HG03342 (cell line): ENCODE data around the gene NEURL4.
"Not testable (repeated sequence)": the region's sequence is repeated elsewhere in the genome, so short reads cannot be mapped to it uniquely, and the experiment has no call there.

Experiments
- ATAC-seq: cut with Tn5 transposase; IDR thresholded peaks from one replicate; pipeline ENCODE4 v1.9.1; 2021; ENCODE audit warnings: mild to moderate bottlenecking, moderate library complexity; ENCODE audit not compliant: unreplicated experiment

The NEURL4 gene

DNA sequence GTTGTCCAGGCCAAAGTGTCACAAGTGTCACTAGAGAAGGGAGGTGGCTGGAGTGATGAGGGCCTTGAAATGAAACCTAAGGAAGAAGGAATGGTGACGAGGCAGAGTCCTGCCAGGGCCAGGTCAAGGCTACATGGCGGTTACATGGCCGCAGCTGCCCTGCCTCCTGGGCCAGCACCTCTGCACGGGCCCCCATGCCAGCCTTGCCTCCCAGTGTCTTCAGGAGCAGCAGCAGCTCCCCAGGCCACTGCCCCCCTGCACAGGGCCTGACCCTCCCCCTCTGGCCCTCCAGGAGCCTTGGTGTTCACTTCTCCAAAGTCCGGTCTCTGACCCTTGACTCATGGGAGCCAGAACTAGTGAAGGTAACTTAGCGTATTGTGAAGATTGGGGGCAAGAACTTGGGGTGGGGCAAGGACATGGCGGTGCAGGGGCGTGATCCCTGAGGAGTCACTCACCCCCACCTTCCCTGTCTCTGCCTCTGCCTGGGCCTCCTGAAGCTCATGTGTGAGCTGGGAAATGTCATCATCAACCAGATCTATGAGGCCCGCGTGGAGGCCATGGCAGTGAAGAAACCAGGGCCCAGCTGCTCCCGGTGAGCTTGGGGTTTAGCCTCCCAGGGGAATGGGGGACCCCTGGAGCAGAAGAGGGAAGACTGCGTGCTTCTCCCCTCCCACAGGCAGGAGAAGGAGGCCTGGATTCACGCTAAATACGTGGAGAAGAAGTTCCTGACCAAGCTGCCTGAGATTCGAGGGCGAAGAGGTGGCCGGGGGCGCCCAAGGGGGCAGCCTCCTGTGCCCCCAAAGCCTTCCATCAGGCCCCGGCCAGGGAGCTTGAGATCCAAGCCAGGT lies 18.7 kb upstream of the NEURL4 start:
- no peak for ATAC-seq

DNA sequence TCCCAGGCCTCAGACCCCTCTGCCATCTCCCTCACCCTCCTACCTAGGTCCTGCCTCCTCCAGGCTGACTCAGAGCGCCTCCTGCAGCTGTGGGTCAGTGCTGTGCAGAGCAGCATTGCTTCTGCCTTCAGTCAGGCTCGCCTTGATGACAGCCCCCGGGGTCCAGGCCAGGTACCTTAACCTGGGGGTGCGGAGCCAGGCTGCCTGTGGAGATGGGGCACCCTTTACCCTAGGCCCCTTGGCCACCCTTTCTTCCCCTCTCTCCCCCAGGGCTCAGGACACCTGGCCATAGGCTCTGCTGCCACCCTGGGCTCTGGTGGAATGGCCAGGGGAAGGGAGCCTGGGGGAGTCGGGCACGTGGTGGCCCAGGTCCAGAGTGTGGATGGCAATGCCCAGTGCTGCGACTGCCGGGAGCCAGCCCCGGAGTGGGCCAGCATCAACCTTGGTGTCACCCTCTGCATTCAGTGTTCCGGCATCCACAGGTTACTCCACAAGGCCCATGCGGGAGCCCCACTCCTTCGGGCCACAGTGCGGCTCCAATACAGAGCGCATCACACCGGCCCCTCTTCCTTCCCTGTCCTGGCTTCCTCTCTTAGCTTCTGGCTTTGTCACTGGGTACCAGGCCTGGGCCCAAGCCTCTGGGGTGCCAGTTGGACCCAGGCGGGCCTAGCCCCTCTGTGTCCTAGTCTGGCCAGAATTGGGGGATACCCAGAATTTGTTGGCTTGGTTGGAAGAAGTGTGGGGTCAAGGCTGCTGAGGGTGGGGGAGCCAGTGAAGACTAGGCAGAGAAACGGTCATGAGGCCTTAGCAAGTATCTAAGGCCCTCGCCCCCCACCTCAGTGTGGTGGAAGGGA lies 17.9 kb upstream of the NEURL4 start:
- no peak for ATAC-seq

DNA sequence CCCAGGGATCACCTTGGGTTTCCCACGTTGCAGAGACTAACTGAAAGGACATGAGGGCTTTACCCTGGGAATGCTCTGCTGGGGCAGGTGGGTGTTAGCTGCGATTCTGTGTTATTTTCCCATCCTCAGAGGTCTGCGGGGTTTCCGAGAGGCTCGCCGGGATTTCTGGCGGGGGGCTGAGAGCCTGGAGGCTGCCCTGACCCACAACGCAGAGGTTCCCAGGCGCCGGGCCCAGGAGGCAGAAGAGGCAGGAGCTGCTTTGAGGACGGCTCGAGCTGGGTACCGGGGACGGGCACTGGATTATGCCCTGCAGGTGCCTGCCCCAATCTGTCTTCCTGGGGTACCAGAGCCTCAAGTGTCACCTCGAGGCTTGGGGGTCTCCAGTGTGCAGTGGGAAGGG lies 14.1 kb upstream of the NEURL4 start:
- ATAC-seq = no peak

DNA sequence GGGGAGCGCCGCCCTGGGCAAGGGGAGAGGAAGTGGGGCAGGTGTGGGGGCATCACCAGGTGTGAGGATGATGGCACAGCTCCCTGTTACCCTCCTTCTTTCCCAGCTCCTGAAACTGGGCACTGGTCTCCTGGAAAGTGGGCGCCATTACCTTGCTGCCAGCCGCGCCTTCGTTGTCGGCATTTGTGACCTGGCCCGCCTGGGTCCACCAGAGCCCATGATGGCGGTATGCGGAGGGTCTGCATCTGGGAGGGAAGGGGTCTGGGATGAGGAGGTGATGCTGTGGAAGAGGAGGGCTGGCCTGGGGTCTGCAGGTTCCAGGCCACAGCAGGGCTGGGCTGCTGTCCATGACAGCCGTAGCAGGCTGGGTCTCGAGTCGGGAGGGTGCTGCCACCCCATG lies 12.7 kb upstream of the NEURL4 start:
- ATAC-seq = no peak

DNA sequence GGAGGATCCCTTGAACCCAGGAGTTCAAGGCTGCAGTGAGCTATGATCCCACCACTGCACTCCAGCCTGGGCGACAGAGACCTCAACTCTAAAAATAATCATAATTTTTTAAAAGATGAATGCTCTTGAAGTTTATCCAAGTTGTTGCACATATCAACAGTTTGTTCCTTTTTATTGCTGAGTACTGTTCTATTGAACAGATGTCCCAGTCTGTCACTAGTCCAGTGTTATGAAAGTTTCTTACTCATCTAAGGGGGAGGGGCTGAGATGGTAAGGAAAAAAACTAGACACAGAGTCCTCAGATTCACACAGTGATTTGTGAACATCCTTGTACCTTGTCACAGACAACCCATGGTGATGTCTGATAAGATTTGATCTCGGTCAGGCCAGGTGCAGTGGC lies 11.0 kb upstream of the NEURL4 start:
- ATAC-seq = no peak

DNA sequence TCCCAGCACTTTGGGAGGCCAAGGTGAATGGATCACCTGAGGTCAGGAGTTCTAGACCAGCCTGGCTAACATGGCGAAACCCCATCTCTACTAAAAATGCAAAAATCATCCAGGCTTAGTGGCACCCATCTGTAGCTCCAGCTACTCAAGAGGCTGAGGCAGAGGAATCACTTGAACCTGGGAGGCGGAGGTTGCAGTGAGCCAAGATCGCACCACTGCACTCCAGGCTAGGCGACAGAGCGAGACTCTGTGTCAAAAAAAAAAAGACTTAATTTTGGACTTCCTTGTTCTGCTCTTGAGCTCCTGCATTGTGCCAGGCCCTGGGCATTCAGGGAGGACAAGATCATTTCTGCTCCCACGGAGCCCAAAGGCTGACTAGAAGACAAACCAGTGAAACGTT lies 8.5 kb upstream of the NEURL4 start:
- ATAC-seq = not testable (repeated sequence)

DNA sequence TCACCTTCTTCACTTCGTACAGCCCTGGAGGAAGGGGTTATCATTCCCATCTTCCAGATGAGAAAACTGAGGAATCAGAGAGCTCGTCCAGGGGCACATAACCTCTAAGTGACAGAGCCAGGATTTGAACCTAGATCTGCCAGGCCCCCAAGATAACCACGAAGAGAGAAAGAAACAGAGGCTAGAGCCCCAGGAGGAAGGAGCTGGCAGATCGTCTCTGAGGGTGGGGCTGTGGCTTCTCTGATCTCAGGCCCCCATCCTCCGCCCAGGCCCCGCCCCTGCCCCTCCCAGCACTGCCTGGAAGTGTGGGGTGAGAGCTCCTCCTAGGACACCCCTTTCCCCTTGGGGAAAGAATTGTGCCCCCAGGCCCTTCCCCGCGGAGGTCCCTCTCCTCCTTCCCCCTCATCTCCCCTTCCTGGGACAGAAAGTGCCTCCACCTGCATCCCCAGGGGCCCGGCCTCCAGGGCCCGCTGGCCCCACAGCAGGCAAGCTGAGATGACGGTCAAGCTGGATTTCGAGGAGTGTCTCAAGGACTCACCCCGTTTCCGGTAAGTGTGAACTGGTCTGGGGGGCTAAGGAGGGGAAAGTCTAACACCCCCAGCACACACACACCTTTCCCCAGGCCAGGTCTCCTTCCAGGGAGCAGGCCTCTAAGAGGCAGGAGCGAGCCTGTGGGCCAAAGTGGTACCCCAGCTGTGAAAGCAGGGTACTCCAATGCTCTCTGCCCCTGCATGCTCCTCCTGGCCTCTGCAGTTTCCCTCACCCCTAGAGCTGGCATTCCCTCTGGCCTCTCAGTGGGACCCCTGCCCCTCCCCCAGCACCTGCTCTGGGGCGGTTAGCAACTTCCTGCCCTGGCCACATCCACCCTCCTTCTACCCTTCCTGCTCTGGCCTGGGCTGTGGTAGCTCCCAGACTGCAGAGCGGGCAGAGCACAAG lies 7.4 kb upstream of the NEURL4 start, which contains the start of gene ACAP1:
ACAP1 (plus strand) TSS at position 290 of the 936 bp plus-strand sequence; CDS start at position 496, 206 bp downstream.
- peak; percentile 60 for ATAC-seq

DNA sequence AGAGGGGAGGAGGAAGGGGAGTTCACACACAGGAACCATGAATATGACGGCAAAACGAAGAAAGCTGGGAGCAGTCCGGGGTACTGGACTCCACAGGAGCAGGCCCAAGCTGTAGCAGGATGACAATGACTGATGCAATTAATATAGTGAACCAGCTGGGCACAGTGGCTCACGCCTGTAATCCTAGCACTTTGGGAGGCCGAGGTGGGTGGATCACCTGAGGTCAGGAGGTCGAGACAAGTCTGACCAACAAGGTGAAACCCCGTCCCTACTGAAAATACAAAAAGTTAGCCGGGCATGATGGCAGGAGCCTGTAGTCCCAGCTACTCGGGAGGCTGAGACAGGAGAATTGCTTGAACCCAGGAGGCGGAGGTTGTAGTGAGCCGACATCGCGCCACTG lies 6.6 kb upstream of the NEURL4 start:
- not testable (repeated sequence) for ATAC-seq

DNA sequence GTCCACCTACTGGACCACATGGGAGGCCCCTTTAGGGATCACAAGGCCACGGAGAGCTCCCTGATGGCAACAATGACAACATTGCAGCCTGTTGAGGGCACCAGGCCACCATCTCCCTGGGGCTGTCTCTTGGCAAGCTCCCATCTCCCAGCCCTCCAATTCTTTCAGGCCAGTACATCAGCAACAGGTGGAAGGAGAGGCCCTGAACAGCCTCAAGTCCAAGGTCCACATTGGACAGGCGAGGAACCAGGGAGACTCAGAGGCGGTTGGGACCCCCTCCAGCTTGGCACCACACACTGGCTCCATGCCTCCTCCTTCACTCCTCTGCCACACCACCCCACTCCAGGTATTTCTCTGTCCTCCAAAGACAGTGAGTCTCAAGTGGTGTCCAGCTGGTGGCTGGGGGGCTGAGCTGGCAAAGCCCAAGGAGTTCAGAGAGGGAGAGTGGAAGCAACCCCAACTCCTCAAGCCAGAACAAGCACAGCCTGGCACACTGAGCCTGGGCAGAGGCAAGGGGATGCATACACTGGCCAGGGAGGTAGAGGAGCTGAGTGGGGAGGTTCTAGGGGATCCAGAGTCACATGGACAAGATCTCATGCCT lies 5.9 kb upstream of the NEURL4 start:
- no peak for ATAC-seq

DNA sequence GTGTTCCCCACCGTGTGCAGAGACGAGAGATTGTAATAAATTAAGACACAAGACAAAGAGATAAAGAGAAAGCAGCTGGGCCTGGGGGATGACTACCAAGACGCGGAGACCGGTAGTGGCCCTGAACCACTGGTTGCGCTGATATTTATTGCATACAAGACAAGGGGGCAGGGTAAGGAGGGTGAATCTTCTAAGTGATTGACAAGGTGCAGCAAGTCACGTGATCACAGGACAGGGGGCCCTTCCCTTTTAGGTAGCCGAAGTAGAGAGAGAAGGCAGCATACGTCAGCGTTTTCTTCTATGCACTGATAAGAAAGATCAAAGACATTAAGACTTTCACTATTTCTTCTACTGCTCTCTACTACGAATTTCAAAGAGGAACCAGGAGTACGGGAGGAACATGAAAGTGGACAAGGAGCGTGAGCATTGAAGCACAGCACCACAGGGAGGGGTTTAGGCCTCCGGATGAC lies 3.5 kb upstream of the NEURL4 start:
- not testable (repeated sequence) for ATAC-seq

DNA sequence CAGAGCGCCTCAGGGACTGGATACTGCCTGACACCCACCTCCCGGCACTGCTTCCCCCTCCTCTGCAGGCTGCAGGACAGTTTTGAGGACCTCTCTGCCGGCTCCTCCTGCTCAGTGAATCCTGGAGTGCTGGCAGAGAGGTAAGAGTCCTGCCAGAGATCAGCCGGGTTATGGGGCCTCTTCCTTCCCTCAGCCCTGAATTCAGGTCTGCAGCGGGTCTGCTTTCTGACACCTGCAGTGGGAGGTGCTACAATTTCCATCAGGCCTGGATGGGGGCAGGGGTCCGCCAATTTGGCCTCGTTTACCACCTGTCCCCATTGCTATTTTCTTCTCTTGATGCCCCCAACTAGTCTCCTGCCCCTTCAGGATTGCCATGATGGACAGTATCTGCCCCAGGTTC lies 3.0 kb upstream of the NEURL4 start:
- no peak for ATAC-seq

DNA sequence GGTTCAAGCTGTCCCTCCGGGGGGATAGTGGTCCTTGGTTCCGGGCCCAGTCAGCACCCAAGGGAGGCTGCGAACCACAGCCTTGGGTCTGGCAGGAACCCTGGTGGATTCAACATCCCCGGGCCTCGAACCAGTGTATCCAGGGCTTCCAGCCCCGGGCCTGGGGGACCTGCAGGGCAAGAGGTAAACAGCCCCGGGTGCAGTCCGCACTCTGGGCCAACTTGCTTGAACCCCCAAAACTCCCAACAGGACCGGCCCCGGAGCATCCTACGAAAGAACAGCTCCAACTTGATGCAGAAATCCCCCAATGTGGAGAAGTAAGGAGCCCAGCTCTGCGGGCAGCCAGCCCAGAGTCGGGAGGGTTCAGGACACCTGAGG lies 1.5 kb upstream of the NEURL4 start:
- ATAC-seq = no peak

DNA sequence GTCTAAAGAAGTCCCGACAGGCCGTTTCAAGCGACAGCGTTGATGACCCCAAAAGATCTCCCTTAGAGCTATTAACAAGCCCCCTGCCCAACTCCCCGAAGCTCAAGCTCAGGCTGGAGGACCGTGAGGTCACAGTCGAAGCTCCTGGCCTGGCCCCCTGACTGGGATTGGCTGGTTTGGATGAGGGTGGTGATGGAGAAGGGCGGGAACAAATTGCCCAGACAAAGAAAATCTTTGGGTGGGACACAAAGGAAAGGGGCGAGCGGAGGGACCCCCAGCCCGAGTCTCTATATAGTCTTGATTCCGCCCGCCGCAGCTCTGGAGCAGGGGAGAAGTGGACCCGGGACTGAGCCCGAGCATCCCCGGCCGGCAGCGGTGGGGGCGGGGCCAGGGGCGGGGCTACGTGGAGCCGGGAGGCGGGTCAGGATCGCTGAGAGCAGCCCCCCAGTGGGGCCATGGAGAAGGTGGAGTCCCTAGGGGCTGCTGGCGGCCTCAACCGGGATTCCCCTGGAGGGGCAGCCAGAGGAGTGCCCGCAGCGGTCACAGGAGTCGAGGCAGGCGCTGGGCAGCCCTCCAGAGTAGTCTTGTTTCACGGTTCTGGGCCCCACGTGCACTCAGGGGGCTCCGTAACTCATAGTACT lies 982 bp upstream of the NEURL4 start:
- peak; percentile 37 for ATAC-seq

DNA sequence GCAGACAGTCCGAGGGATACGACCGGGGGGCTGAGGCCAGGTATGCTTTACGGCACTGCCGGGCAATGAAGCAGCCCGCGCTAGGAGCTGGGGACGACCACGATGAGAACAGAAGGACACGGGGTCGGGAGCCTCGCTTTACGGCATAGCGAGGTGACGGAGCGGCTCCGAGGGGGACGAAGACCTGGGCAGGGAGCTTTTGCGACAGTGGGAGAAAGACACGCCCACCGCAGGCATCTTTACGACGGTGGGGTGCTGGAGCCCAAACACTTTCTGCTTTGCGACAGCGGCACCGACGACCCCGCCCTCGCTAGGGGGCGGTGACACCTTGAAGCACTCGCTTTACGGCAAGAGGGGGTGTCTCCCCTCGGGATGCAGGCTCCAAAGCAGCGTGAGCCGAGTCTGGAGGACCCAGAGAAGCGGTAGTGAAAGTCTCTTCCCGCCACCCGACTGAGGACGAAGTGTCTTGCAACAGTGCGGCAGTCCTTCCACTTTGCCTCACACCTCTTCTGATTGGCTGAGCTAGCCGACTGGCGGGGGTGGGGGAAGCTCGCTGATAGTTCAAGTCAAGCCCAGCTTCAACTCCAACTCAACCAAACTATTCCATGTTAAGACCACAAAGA lies 350 bp upstream of the NEURL4 start:
- ATAC-seq = peak; percentile 57

DNA sequence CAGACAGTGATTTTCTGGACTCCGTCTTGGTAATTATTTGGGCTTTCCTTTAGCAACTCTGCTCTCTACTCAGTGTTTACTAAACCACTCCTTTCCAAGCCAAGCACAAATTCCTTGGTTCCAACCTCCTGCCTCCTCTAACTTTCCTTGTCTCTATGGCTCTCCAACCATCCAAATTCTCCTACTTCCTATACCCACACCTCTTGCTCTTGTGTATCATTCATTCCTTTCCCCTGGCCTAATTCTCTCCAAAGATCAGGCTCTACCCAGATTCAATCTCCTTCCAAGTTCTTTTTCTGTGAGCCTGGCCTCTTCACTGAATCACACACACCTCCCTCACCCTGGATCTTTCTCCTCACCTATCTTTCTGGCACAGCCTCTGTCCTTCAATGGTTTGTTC lies 1.1 kb downstream of the NEURL4 start:
- no peak for ATAC-seq

DNA sequence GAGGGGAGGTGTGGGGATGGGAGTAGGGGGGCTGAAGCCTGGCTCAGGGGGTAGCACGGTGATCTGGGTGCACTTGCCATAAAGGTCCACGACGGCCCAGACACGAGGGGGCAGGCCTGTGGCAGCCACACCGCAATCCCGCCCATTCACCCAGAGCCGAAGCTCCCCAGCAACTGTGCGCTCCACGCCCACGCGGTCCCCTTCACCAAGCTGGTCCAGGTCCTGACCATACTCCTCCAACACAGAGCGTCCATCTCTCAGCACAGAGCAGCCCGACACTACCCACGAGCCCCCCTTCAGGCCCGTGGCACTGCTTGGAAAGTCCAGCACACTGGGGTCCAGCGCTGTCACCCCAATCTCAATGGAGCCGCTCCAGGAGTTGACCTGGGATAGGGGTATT lies 1.6 kb downstream of the NEURL4 start:
- ATAC-seq = no peak

DNA sequence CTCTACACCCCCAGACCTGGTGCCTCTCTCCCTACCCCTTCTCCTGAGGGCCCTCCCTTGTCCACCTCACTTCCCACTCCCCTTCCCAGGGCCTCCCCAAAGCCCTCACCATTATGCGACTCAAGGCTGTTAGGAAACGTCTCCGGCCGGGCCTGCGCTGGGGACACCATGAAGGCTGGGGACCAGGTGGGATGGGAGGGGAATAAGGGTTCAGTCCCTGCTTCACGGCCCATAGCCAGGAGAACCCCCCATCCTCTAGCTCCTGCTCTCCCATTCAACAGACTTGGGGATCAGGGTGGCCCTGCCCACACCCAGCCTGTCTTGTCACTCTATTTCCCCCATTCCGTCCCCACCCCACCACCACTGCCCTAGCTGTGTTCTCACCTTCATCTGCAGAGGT lies 2.1 kb downstream of the NEURL4 start:
- ATAC-seq = no peak

DNA sequence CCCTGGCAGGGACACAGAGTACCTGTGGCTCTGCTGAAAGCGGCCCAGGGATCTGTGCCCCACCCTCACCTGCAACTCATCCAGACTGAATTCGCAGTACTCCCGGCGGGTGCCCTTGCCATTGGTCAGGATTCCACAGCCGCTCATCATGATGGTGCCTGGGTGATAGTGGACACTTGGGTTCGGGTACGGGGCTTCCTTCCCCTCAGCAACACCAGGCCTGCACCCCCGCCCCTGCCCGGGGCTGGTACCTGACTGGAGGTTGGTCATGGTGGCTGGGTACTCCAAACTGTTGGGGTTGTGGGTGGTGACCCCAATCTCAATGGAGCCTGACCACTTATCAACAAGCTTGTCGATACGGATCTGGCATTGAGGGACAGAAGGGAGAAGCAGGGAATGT lies 2.9 kb downstream of the NEURL4 start:
- ATAC-seq = no peak

DNA sequence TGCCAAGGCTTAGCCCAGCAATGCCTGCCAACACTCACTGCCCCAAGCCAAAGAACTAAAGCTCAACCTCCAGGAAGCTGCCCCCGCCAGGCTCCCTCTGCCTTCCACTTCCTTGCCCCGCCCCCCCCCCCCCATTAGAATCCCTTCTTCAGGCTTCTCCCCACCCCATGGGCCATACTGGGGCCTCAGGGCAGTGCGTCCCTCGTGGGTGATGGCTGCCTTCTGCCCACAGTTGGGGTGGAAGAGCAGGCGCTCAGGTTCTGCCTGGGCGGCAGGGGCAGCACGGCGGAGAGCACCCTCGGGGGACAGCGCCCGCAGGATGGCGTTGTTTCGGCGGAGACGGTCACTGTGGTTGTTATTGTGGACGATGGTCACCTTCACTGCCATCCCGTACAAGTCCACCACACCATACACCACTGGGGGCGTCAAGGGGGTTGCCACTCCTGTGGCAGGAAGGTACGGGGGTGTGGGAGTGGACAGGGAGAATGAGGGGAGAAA lies 4.1 kb downstream of the NEURL4 start:
- ATAC-seq = no peak
